Ammon's horn (tissue), 1 donor: ENCODE data around the gene MYO5C.
"Not testable (repeated sequence)": the region's sequence is repeated elsewhere in the genome, so short reads cannot be mapped to it uniquely, and the experiment has no call there.

ENCODE experiments used
- DNase-seq: peaks from one replicate; pipeline ENCODE4 v3.0.0-alpha.2; 2016; ENCODE audit warnings: low spot score

The MYO5C gene

DNA sequence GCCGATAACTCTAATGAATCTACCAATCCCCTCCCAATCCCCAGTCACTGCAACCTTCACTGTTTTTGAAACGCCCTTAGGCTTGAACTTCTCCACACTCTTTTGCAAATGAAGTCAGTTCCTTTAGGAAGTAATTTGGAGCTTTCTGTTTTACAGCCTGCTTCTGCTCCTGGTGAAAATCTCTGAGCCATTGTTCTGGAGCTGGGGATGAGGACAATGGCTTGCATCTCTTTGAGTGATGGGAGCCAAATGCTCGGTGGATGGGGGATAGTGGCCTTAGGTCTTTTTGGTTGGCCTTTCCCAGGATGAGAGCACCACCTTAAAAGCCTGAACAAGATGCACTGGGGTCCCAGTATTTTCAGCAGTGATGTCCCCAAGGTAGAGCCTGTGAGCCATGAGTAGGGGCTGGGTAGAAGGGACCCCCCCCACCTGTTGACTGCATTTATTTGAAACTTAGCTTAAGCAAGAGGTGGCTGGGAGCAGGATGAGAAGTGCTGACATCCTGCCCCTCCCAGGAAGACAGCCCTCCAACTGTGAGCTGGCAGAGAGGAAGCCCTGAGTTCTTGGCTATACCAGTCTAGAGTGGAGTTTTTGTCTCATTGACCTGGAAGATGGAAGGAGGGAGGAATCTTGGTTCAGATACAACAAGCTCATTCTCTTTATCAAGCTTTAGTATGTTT, 7.6 kb upstream of the MYO5C start:
- DNase-seq, result no peak

DNA sequence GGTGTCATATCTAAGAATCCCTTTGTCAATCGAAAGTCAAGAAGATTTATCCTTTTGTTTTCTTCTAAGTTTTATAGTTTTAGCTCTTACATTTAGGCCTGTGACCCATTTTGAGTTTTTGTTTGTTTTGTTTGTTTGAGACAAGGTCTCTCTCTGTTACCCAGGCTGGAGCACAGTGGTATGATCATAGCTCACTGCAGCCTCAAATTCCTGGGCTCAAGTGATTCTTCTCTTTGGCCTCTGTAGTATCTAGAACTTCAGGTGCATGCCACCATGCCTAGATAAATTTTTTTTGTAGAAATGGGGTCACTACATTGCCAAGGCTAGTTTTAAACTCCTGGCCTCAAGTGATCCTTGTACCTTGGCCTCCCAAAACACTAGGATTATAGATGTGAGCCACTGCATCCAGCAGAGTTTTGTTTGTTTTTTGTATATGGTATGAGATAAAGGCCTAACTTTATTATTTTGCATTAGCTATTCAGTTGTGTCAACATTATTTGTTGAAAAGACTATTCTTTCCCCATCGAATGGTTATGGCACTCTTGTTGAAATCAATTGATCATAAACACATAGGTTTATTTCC, 5.8 kb upstream of the MYO5C start:
- no peak for DNase-seq

DNA sequence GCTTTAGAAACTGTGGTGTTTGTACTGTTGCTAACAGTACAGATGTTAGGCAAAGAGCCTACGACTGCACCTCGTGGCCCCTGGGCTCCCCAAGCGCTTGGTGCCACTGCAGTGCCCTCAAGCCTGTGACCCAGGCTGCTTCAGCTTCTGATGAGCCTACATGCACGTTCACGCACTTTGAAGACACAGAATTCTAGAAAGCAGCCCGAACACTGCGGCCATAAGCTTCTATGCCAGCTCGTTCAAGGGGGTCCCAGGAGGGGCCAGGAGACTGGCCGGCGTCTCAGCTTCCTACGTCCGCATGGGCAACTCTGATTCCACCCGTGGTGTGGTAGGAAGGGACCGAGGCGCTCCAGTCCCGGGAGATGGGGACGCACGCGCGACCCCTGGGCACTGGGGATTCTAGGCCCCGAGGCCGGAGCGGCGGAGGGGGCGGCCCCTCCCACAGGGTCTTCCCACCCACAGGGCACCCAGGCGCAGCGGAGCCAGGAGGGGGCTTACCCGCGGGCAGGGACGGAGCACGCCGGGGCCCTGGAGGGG, 653 bp downstream of the MYO5C start:
- DNase-seq, result no peak

DNA sequence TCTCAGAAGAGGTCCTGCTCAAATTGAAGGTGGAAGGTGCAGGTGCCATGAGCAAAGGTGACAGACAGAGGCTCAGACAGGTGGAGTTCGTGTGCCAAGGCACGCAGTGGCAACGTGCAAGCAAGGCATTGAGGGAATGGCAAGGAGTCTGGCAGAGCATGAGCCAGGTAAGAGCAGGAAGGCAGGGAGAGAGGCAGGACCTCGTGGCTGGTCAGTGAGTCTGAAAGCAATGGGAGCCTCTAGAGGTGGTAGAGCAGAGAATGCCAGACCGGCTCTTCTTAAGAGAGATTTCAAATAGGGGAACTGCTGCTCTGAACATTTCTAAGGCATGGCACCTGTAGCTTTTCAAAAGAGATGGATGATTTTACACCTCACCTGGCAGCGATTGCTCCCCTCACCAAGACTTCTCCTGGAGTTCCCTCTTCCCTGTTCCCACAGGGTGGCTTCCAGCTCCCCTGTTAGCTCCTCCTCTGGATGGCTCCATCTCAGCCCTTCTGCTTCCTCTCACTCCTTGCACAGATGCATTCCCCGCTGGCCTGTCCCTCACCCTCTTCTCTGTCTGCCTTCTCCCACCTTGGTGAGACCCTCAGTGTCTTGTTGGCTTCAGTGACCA, 2.7 kb downstream of the MYO5C start:
- DNase-seq, result no peak

DNA sequence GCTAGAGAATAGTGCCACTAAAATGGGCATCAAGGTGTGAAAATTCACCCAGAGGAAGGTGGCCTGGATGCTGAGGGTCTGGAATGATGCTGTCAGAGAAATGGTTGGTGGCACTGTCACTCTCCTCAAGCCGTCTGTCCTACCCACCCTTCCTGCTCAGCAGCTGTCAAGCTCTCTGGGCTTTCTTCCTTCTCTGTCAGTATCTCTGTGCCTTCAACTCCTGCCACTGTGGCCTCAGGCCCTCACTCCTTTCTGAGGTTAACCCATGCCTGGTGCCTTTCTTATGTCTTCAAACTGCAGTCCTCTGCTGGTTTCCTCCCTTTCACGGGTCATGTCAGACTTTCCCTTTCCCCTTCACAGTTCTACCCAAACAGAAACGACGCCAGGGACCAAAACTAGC, 4.4 kb downstream of the MYO5C start:
- no peak for DNase-seq

DNA sequence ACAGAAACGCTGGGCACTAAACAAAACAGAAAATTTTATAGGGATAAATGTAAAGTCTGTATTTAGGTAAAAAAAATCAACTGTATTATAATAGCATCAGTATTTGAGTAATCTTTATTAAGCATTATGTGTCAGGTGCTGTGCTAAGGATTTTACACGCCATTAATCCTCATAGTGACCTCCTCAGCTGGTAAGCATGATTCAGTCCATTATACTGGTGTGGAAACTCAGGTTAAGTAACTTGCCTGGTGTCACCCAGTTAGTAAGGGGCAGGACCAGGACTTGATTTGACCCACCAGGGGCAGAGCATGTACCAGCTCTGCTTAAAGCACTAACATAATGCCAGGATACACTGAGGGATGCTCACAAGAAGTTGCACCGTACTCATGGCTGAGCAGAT, 4.8 kb downstream of the MYO5C start:
- no peak for DNase-seq

DNA sequence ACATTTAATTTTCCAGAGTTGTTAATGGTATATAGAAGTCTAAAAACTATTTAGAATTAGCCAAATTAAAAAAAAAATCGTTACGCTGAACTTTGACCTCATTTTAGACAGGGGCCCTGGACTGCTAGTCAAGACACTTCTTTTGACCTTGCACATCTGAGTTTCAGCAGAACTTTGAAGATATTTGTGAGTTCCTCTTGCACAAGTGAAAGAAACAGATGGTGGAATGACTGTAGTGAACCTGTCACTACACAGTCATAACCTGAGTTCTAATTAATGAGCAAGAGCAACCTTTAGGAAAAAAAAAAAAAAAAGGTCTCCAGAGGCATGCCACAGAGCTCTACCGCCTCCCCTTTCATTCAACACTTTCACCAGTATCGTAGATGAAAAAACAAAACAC, 5.3 kb downstream of the MYO5C start:
- no peak for DNase-seq

DNA sequence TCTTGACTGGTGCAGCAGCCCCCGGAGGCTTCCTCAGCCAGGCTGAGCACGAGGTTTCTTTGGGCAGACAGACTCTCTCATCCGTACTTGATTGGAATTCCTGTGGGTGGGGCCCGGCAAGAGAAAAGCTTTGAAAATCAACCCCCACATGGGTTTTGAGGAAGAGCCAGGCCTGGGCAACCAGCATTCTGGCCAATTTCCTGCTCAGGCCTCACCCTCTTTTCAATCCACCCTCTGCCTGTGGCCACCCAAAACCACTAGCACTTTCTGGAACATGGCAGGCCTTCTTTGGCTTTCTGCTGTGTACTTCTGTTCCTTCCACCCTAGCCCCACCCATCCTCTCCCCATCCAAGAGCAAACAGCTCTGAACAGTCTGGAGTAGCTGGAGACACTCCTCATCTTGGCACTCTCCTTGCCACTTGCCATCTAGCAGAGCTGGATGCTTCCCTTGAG, 5.9 kb downstream of the MYO5C start:
- DNase-seq, result peak; percentile 49

DNA sequence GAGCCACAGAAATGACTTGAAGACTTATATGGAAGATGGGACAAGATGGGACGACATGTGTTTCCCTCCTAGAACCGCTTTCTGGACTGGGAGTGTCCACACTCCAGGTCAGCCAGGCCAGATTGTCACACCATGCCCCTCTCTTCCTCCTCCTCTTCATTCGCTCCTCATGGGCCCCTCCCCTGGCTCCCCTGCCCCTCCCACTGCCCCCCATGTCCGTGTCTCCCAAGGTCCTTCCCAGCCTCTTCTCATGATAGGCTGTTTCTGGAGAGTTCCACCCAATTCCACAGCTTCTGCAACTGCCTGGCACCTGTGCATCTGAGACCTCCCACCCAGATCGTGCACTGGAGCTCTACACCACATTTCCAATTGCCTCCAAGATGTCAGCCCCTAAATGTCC, 6.6 kb downstream of the MYO5C start:
- DNase-seq, result no peak

DNA sequence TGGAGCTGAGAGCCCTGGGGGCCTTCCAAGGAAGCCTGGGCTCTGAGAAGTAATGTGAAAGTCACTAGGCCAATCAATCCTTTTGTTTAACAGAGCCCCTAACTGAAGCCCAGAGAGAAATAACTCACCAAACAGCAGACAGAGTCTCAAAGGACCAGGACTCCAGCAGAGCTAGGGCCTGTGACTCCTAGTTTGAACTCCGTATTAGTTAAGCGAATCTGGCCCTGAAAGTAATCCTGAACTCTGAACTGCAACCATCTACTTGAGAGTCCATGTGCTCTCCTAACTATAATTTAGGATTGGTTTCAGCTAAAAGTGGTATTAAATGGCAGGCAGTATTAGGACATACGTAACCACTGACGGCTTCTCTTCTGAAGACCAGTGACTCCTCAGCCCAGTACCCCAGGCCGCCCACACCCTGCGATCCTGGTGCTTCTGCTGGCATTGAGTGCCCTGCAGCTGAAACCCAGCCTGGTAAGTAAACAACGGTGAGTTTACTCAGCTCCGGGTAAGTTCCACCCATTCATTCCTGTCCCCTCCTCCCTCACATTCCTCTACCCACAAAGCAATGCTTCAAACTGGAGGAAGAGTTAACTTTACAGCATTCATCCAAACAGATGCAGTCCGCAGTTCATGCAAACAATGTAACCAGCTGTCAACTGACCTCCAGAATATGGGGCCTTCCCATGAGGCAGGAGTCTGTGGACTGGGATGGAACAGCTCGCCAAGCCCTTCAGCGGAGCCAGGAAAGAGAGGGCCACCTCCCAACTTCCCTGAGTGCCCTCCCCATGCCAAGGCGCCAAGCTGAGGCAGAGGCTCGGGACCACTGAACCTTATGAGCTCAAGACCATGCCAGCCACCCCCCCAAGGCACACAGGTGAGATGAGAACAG, 7.3 kb downstream of the MYO5C start:
- DNase-seq, result no peak

DNA sequence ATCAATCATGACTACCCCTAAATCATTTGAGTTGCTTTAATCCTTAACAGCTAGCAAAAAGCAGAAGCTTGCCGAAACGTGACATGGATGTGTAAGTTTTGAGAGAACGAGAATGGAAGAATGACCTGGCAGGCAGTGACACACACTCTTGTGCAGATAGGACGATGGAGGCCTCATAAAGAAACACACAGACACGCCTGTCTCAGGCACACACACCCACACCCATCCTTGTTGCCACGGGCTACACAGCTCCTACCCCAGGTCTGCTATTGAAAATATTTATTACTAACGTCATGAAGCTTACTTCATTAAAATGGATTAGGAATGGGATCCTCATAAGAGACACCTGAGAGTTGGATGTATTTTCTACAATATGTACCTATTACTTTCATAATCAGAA, 8.5 kb downstream of the MYO5C start:
- DNase-seq, result no peak

DNA sequence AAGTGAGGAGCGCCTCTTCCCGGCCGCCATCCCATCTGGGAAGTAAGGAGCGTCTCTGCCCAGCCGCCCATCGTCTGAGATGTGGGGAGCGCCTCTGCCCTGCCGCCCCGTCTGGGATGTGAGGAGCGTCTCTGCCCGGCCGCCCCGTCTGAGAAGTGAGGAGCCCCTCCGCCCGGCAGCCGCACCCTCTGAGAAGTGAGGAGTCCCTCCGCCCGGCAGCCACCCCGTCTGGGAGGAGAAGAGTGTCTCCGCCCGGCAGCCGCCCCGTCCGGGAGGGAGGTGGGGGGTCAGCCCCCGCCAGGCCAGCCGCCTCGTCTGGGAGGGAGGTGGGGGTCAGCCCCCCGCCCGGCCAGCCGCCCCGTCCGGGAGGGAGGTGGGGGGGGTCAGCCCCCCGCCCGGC, 9.7 kb downstream of the MYO5C start:
- not testable (repeated sequence) for DNase-seq

DNA sequence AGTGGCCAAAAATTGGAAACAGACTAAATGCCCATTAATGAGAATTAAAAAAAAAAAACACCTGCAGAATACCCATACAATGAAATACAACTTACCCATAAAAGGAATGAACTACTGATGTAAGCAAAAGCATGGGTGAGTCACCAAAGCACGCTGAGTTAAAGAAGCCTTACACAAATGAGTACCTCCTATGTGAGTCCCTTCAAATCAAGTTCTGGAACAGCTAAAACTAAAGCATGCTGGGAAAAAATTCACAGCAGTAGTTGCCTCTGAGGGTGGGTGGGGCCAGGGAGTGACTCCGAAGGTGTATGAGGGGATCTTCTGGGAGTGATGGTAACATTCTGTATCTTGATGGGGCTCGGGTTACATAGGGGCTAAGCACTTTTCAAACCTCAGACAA, 11.4 kb downstream of the MYO5C start:
- no peak for DNase-seq

DNA sequence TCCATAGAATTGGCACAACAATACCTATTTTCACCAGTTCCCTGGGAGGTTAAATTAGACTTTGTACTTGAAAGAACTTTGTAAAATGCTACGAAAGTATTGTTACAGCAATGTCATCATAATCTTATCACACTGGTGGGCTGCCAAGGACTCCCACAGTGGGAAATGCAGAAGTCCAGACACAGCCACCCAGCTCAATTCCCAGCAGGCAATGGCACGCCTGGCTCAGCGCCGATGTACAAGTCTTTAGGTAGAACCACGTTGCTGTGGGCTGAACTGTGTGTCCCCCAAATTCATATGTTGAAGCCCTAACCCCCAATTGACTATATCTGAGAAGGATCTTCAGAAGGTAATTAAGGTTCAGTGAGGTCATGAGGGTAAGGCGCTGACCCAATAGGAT, 12.3 kb downstream of the MYO5C start:
- DNase-seq, result no peak

DNA sequence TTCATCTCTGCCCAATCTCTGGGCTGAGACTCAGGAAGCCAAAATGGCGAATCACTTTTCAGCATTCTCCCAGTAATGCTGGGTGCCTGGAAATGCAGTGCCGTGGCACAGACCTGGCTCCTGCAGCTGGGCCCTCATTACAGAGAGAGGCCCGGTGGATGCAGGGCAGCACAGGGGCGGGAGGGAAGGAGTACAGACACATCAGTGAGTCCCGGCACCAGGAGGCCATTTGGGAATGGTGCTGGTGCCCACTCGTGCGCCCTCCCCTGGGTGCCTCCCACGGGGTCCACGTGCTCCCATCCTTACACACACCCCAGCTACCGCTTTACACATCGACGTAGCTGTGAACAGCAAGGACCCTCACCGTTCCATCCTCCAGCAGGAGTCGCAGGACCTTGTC, 13.2 kb downstream of the MYO5C start:
- no peak for DNase-seq

DNA sequence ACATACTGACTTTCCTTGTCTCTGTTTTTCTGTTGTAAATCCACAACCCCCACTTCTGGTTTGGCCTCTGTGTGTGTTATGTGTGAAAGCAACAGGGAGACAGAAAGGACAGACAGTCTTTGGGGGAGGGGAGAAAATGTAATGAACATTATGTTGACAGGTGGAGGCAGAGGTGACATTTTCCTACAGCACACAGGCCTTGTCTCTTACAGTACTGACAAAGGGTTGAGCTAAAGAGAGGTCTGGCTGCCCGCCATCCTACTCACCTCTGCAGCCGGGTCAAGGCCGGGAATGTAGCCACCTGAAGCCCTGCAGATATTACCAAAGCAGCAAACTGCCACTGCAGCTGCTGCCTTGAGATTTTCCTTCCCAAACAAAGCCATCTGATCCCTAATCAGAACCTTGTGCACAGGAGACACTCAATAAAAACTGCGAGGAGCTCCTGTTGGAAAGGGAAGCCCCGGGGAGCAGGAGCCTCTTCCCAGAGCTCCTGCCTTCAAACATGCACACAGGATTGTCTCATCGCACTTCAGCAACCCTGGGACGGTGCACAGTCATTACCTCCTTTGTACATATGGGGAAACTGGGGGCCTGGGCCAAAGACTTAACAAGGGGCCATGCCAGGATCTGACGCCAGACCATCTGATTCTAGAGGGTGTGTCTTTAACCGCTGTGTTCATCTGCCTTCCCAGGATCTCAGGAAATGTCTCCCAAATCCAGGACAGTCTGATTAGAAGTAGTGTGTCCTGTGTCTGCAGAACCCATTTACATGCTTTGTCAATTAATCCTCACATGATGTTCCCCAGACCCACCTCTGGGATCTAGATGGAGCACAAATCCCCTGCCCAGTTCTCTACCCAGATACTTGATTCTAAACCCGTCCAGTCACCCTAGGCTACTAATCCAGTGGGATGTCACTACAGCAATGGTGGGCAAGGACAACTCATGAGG, 14.2 kb downstream of the MYO5C start:
- DNase-seq, result no peak

DNA sequence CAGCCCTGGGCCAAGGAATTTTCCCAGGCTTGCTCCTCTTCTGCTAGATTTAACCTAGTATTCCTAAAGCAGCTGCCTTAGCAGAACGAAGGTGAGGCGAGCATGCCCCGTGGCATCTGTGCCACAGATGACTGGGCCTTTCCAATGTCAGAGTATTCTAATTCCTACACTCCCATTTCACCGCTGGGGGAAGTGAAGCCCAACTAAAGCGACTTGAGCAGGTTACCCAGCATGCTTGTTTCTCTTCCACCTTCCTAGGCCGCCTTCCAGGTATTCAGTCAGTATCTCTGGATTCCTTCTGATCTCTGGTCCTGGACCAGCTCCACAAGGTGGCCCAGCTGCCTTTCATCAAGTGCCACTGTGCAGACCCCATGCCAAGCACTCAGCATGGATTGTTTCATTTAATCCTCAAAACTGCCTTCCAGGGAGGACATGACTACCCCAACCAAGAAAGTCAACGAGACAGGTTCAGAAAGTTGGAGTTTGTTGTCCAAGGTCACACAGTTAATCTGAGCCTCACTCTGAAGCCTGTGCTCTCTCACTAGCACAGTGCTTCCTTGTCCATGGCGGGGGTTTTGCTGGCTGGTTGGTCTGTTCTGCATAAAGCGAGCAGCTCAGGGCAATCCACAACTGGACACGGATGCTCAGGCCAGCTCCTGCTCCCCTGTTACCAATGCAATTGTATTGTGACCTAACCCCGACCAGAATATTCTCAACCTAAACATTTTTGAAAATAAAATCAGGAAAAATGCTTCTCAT, 15.1 kb downstream of the MYO5C start:
- no peak for DNase-seq

DNA sequence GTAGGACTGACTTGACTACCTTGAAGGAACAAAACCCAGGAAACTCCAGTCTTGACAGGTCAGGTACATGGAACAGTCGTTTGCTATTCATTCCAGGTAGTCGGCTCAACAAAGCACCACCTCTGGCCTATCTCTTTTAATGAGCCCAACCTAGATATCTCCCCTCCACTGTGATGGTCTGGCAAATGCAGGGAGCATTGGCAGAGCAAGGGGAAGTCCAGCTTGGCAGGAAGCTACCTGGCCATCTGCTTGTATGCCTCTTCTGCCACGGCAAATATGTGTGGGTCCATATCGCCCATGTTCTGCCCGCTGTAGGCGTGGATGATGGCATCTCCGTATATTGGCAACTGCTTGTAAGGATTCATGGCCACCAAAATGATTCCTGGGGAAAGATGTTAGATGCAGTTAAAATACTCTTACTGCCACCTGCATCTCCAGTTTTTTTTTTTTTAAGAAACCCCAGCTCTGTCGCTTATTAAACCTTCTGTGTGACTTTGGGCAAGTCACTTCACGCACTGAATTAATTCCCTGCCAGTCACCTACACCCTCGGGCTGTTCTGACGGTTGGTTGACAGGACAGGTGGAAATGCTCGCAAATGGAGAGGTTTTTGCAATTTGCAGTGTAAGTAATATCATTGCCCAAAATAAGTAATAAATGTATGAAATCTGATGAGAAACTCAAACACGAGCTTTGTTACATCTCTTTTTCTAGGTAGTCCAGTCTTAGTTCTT, 16.8 kb downstream of the MYO5C start:
- no peak for DNase-seq

DNA sequence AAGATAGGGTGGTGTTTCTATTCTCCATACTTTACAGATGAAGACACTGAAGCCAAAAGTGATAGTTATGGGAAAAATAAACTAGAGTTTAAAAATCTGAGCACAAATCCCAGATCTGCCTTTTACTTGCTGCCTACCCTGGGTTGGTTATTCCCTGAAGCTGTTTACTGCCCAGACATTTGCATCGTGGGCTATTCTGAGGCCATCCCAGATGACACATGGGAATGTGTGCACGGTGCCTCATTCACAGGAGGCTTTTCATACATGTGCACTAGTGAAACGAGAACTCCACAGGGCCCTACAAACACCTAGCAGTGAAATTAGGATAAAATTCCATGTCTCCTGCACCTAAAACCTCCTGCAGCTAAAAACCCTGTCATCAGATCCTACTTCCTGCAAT, 17.5 kb downstream of the MYO5C start:
- DNase-seq, result no peak

DNA sequence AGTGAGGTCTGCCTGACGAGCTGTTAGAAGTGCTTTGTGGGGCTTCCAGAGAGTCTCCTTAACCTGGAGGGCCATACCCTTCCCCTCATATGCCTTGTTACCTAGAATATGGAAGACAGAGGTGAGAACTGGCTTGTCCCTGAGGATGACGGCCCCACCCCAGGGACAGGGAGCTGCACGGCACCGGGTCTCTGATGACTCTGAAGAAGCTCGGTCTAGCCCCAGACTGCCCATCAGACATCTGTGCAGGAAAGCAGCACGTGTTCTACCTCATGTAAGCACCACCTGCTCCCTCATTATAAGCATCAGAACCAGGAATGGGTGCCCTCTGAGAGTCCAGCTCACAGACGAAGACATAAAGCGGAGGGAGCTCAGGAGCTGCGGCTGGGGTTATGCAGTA, 18.0 kb downstream of the MYO5C start:
- no peak for DNase-seq
